ENCODE measurements around the gene OR51A7. TPM values are rescaled to one million over a fixed set of nuclear protein-coding genes. Genes with fewer than 3 reads are reported as not detected.

Gene OR51A7
- total and polyA plus RNA-seq, 4 donors, result not detected

DNA sequence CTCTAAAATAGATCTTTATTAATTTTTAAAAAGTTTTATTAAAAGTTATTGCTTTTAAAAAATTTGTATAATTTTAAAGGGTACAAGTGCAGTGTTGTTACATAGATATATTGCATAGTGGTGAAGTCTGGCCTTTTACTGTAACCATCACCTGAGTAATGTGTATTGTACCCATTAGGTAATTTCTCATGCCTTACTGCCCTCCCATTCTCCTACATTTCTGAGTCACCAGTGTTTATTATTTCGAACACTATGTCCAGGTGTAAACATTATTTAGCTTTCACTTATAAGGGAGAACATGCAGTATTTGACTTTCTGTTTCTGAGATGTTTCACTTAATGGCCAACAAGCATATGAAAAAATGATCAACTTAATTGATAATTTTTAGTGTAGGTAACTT lies 18.2 kb downstream of the OR51A7 start:
- Histone ChIP-seq H3K4me1 (ENCODE audit: control insufficient read depth in 4 of 4, insufficient read depth in 4 of 4, low read length in 3 of 4) (no peaks in the 10 kb centered on the region), H3K9ac (ENCODE audit: low read depth in 1 of 2, low read length in 2 of 2) (no peak overlapping the region), H3K4me3 (ENCODE audit: low read depth in 1 of 3, low read length in 3 of 3) (no peak overlapping the region), H3K27ac (ENCODE audit: low read depth in 1 of 2, low read length in 2 of 2) (no peak overlapping the region), H3K9me3 (ENCODE audit: control insufficient read depth in 4 of 4, low read length in 3 of 4) (peaks cover 0 to 3% (median 0%) of the 10 kb centered on the region in 4 donors), H3K36me3 (ENCODE audit: control insufficient read depth in 4 of 4, insufficient read depth in 3 of 4, low read depth in 1 of 4, low read length in 3 of 4) (no peaks in the 10 kb centered on the region), H3K27me3 (ENCODE audit: control insufficient read depth in 4 of 4, insufficient read depth in 4 of 4, low read length in 3 of 4) (no peaks in the 10 kb centered on the region)
- TF ChIP-seq NR2F2 (IDR thresholded peaks at IDR 0.05) (no peak), YY1 (IDR thresholded peaks at IDR 0.05) (no peak)
- 77% methylated on average over 1 of the region's 1 CpG for WGBS
- DNase-seq (ENCODE audit: low spot score), result no peak

DNA sequence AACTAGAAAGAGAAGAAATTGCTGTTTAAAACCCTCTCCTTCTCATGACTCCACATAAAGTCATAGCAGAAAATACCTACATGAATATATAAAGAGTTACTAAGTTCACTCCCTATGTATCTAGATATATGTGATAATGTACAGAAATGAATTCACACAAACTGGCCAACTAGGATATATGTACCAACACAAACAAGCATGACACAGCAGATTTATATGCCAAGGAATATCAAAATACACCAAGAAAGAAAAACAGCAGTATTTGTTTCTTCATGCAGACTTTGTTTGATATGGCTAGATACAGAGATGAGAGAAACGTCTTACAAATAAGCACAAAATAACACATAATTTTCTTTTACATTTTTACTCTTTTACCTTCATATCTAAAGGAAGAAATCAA lies 18.7 kb downstream of the OR51A7 start:
- H3K27ac ChIP-seq (ENCODE audit: low read depth in 1 of 2, low read length in 2 of 2), result no peak overlapping the region
- H3K27me3 ChIP-seq (ENCODE audit: control insufficient read depth in 4 of 4, insufficient read depth in 4 of 4, low read length in 3 of 4), result no peaks in the 10 kb centered on the region
- H3K4me3 ChIP-seq (ENCODE audit: low read depth in 1 of 3, low read length in 3 of 3), result no peak overlapping the region
- WGBS, result 66% methylated on average over 1 of the region's 1 CpG
- no peaks in the 10 kb centered on the region for H3K36me3 ChIP-seq (ENCODE audit: control insufficient read depth in 4 of 4, insufficient read depth in 3 of 4, low read depth in 1 of 4, low read length in 3 of 4)
- TF ChIP-seq SP1 (IDR thresholded peaks at IDR 0.05) (no peak), RXRA (IDR thresholded peaks at IDR 0.05) (no peak), FOXA1 (IDR thresholded peaks at IDR 0.05) (no peak), NR2F2 (IDR thresholded peaks at IDR 0.05) (no peak), EGR1 (IDR thresholded peaks at IDR 0.05; ENCODE audit: low read depth in 2 of 2) (no peak), HNF4G (IDR thresholded peaks at IDR 0.05) (no peak), HNF4A (conservative IDR thresholded peaks at IDR 0.05) (no peak)
- TF ChIP-seq, protein P1, sequence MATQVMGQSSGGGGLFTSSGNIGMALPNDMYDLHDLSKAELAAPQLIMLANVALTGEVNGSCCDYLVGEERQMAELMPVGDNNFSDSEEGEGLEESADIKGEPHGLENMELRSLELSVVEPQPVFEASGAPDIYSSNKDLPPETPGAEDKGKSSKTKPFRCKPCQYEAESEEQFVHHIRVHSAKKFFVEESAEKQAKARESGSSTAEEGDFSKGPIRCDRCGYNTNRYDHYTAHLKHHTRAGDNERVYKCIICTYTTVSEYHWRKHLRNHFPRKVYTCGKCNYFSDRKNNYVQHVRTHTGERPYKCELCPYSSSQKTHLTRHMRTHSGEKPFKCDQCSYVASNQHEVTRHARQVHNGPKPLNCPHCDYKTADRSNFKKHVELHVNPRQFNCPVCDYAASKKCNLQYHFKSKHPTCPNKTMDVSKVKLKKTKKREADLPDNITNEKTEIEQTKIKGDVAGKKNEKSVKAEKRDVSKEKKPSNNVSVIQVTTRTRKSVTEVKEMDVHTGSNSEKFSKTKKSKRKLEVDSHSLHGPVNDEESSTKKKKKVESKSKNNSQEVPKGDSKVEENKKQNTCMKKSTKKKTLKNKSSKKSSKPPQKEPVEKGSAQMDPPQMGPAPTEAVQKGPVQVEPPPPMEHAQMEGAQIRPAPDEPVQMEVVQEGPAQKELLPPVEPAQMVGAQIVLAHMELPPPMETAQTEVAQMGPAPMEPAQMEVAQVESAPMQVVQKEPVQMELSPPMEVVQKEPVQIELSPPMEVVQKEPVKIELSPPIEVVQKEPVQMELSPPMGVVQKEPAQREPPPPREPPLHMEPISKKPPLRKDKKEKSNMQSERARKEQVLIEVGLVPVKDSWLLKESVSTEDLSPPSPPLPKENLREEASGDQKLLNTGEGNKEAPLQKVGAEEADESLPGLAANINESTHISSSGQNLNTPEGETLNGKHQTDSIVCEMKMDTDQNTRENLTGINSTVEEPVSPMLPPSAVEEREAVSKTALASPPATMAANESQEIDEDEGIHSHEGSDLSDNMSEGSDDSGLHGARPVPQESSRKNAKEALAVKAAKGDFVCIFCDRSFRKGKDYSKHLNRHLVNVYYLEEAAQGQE (IDR thresholded peaks at IDR 0.05), result no peak
- DNase-seq (ENCODE audit: low spot score), result no peak
- H3K9me3 ChIP-seq (ENCODE audit: control insufficient read depth in 4 of 4, low read length in 3 of 4), result peaks cover 0 to 3% (median 0%) of the 10 kb centered on the region in 4 donors
- H3K4me1 ChIP-seq (ENCODE audit: control insufficient read depth in 4 of 4, insufficient read depth in 4 of 4, low read length in 3 of 4), result no peaks in the 10 kb centered on the region
- no peak overlapping the region for H3K9ac ChIP-seq (ENCODE audit: low read depth in 1 of 2, low read length in 2 of 2)

DNA sequence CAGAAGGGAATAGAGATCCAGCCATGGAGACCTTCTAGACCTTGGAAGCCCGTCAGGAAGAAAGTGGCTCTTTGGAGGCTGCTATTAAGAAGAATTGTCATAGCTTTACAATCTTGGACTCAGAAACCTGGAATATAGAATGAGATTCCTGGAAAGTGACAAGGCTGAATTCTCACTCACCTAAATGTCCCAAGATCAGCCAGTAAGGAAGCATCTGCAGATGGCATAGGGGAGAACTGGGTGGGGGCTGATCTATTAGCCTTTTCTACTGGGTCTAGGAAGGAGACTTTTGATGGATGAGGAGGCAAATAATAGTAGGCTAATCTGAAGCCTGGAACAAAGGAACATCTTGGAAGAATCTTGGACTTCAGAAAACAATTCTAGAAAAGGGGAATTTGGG lies 20.7 kb downstream of the OR51A7 start, which contains the start of gene OR51G1:
Gene OR51G1 (minus strand): TSS at position 101 of the 400 bp plus-strand sequence. CDS start 0 bp downstream, at position 101.
- Histone ChIP-seq H3K27ac (ENCODE audit: low read depth in 1 of 2, low read length in 2 of 2) (no peak within 1 kb of the TSS), H3K27me3 (ENCODE audit: control insufficient read depth in 4 of 4, insufficient read depth in 4 of 4, low read length in 3 of 4) (no peaks in the 10 kb centered on the region), H3K9me3 (ENCODE audit: control insufficient read depth in 4 of 4, low read length in 3 of 4) (peaks cover 0 to 3% (median 0%) of the 10 kb centered on the region in 4 donors), H3K4me3 (ENCODE audit: low read depth in 1 of 3, low read length in 3 of 3) (no peak within 1 kb of the TSS), H3K9ac (ENCODE audit: low read depth in 1 of 2, low read length in 2 of 2) (no peak within 1 kb of the TSS), H3K4me1 (ENCODE audit: control insufficient read depth in 4 of 4, insufficient read depth in 4 of 4, low read length in 3 of 4) (no peaks in the 10 kb centered on the region), H3K36me3 (ENCODE audit: control insufficient read depth in 4 of 4, insufficient read depth in 3 of 4, low read depth in 1 of 4, low read length in 3 of 4) (no peaks in the 10 kb centered on the region)
- no peak for DNase-seq (ENCODE audit: low spot score)
- TF ChIP-seq SP1 (IDR thresholded peaks at IDR 0.05) (no peak), NR2F2 (IDR thresholded peaks at IDR 0.05) (no peak), EGR1 (IDR thresholded peaks at IDR 0.05; ENCODE audit: low read depth in 2 of 2) (no peak), HNF4A (conservative IDR thresholded peaks at IDR 0.05) (no peak), FOXA1 (IDR thresholded peaks at IDR 0.05) (no peak), GABPA (IDR thresholded peaks at IDR 0.05 in 1 of 2, conservative IDR thresholded peaks at IDR 0.05 in 1 of 2) (no peak), HNF4G (IDR thresholded peaks at IDR 0.05) (no peak), RXRA (IDR thresholded peaks at IDR 0.05) (no peak)
- TF ChIP-seq, protein P2, sequence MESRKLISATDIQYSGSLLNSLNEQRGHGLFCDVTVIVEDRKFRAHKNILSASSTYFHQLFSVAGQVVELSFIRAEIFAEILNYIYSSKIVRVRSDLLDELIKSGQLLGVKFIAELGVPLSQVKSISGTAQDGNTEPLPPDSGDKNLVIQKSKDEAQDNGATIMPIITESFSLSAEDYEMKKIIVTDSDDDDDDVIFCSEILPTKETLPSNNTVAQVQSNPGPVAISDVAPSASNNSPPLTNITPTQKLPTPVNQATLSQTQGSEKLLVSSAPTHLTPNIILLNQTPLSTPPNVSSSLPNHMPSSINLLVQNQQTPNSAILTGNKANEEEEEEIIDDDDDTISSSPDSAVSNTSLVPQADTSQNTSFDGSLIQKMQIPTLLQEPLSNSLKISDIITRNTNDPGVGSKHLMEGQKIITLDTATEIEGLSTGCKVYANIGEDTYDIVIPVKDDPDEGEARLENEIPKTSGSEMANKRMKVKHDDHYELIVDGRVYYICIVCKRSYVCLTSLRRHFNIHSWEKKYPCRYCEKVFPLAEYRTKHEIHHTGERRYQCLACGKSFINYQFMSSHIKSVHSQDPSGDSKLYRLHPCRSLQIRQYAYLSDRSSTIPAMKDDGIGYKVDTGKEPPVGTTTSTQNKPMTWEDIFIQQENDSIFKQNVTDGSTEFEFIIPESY (IDR thresholded peaks at IDR 0.05), result no peak
- TF ChIP-seq, protein P3, sequence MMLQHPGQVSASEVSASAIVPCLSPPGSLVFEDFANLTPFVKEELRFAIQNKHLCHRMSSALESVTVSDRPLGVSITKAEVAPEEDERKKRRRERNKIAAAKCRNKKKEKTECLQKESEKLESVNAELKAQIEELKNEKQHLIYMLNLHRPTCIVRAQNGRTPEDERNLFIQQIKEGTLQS (IDR thresholded peaks at IDR 0.05), result no peak
- TF ChIP-seq, protein P1 (IDR thresholded peaks at IDR 0.05), result no peak
- TF ChIP-seq, protein P4, sequence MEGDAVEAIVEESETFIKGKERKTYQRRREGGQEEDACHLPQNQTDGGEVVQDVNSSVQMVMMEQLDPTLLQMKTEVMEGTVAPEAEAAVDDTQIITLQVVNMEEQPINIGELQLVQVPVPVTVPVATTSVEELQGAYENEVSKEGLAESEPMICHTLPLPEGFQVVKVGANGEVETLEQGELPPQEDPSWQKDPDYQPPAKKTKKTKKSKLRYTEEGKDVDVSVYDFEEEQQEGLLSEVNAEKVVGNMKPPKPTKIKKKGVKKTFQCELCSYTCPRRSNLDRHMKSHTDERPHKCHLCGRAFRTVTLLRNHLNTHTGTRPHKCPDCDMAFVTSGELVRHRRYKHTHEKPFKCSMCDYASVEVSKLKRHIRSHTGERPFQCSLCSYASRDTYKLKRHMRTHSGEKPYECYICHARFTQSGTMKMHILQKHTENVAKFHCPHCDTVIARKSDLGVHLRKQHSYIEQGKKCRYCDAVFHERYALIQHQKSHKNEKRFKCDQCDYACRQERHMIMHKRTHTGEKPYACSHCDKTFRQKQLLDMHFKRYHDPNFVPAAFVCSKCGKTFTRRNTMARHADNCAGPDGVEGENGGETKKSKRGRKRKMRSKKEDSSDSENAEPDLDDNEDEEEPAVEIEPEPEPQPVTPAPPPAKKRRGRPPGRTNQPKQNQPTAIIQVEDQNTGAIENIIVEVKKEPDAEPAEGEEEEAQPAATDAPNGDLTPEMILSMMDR (IDR thresholded peaks at IDR 0.05; ENCODE audit: low read depth, low read length, missing input control), result no peak
- TF ChIP-seq, protein P5, sequence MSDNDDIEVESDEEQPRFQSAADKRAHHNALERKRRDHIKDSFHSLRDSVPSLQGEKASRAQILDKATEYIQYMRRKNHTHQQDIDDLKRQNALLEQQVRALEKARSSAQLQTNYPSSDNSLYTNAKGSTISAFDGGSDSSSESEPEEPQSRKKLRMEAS (IDR thresholded peaks at IDR 0.05), result no peak
- 75% methylated on average over 1 of the region's 1 CpG for WGBS

Measured in liver (tissue), 9 donors.